Adrenal gland (tissue), 12 donors: ENCODE data around the gene TMEM201. TPM values are rescaled to one million over a fixed set of nuclear protein-coding genes. Genes with fewer than 3 reads are reported as not detected.

ENCODE experiments used
- DNase-seq, 7 donors: peaks; one replicate each; pipeline ENCODE4 v3.0.0-alpha.2; 2019 to 2020
- H3K27ac ChIP-seq, 5 donors: fragments of 200-600 bp; sonication (generic) in 4 of 5; 1 replicate in 3 of 5; 2 replicates in 2 of 5; pipeline versions ENCODE4 v1.5.1 to v1.8.0; 2016 to 2020; ENCODE audit warnings: mild to moderate bottlenecking in 1 of 5
- H3K27me3 ChIP-seq: fragments of 200-600 bp; 2 replicates; pipeline ENCODE4 v1.8.0; 2021
- H3K36me3 ChIP-seq, 2 donors: fragments of 200-600 bp; replicated peaks in 1 of 2; 1 replicate in 1 of 2; 2 replicates in 1 of 2; pipeline versions ENCODE4 v1.5.1 to v1.8.0; 2018 to 2022
- H3K4me1 ChIP-seq, 2 donors: fragments of 200-600 bp; replicated peaks in 1 of 2; 1 replicate in 1 of 2; 2 replicates in 1 of 2; pipeline versions ENCODE4 v1.5.1 to v1.8.0; 2018 to 2021
- H3K4me3 ChIP-seq, 4 donors: fragments of 200-600 bp; sonication (generic) in 3 of 4; one replicate each; pipeline ENCODE4 v1.5.1; 2016 to 2018
- H3K9me3 ChIP-seq, 3 donors: fragments of 200-600 bp; sonication (generic) in 1 of 3; replicated peaks in 1 of 3; 1 replicate in 2 of 3; 2 replicates in 1 of 3; pipeline versions ENCODE4 v1.5.1 to v1.8.0; 2016 to 2021
- CTCF ChIP-seq, 6 experiments: fragments of 450-650 bp in 4 of 6; fragments of 200-600 bp in 2 of 6; sonication (generic) in 1 of 6; IDR thresholded peaks; 1 replicate in 5 of 6; 2 replicates in 1 of 6; pipeline versions ENCODE4 v1.5.1 to v1.8.0; 2016 to 2021; ENCODE audit warnings: antibody characterized with exemption in 6 of 6, mild to moderate bottlenecking in 2 of 6, moderate library complexity in 1 of 6
- POLR2A ChIP-seq, 2 donors: fragments of 450-650 bp; IDR thresholded peaks; one replicate each; pipeline ENCODE4 v1.6.1; 2017; ENCODE audit warnings: antibody characterized with exemption in 2 of 2, mild to moderate bottlenecking in 2 of 2, moderate library complexity in 1 of 2
- WGBS, 4 donors: extraction: QIAGEN DNeasy Blood & Tissue Kit in 2 of 4; methylation state at CpG; one replicate each; pipeline versions ENCODE4 v1.1.5 to v1.1.7; 2013 to 2017; 5-methylcytosine and 5-hydroxymethylcytosine counted together
- intact Hi-C, 2 donors: fragments of 100-400 bp; cut with DNase I; formaldehyde crosslinking; loops; one replicate each; pipeline versions ENCODE4 v1.14.1 to v1.15.0; 2022 to 2023
- polyA plus RNA-seq, 3 donors: library from polyadenylated mRNA; stranded (reverse); fragments of 200-250 nt in 2 of 3; fragments of 350-450 nt in 1 of 3; fragmentation: Illumina TruSeq in 1 of 3; extraction: RNeasy Lipid Tissue Mini Kit (QIAGEN cat#74804) in 1 of 3; gene quantifications; one replicate each; pipeline ENCODE4 v1.2.3, GENCODE V29; 2013 to 2014
- total RNA-seq, 9 donors: library from RNA; depleted of rRNA in 4 of 9; stranded (reverse); fragments of >200 nt in 4 of 9; fragments of 120-200 nt in 1 of 9; fragmentation: NEBNext Ultra II Directional in 1 of 9; extraction: Animal tissue kit (Norgen Biotek cat#: 25700) in 1 of 9; gene quantifications; one replicate each; pipeline versions ENCODE4 v1.1.0 to v1.2.4, GENCODE V29; 2013 to 2023
- donor health status: healthy with polysubstance abuse.
- donor health status: Bipolar disorder and iron deficiency.
- donor health status: DM: yes; HTN: yes; CAD: no.
- donor health status: DM: no; HTN: no; CAD: no.
- donor health status: DM: no; HTN: no; CAD: no.
- donor health status: DM: yes; HTN: yes; CAD: no.

The TMEM201 gene
- total and polyA plus RNA-seq, 12 donors: 2.1 to 12.6 (median 9.5) TPM

GRCh38 chr1:9653210-9653490 is 64.4 kb downstream of the TMEM201 start:
- H3K4me1 ChIP-seq: peaks cover 0 to 8% of the 10 kb centered on the region in 2 donors
- peaks cover 29% of the 10 kb centered on the region for H3K27me3 ChIP-seq
- no peaks in the 10 kb centered on the region for H3K9me3 ChIP-seq
- intact Hi-C loops: no loop called here
- DNase-seq: no peak
- no peak for TF ChIP-seq POLR2A (IDR thresholded peaks at IDR 0.05)
- H3K4me3 ChIP-seq: peak overlapping the region in 1 of 4 donors; percentile 54
- H3K36me3 ChIP-seq: no peaks in the 10 kb centered on the region
- H3K27ac ChIP-seq: no peak overlapping the region
- 38 to 46% (median 40%) methylated on average over 8 to 11 of the region's 11 CpGs for WGBS, 4 donors

- no peak for DNase-seq
- Histone ChIP-seq H3K27me3 (peaks cover 29% of the 10 kb centered on the region), H3K9me3 (no peaks in the 10 kb centered on the region), H3K4me1 (peaks cover 0 to 8% of the 10 kb centered on the region in 2 donors), H3K4me3 (no peak overlapping the region), H3K27ac (peak overlapping the region in 2 of 5 donors; percentile 17 to 34), H3K36me3 (no peaks in the 10 kb centered on the region)
- intact Hi-C loops: no loop called here
- WGBS, 4 donors: 54 to 58% (median 57%) methylated on average over 8 to 10 of the region's 10 CpGs
- no peak for TF ChIP-seq CTCF (IDR thresholded peaks at IDR 0.05)
- no peak for TF ChIP-seq POLR2A (IDR thresholded peaks at IDR 0.05)
Measured at GRCh38 chr1:9653491-9654050, 64.9 kb downstream of the TMEM201 start.

GRCh38 chr1:9654051-9654833 is 65.5 kb downstream of the TMEM201 start:
- no peaks in the 10 kb centered on the region for H3K9me3 ChIP-seq
- H3K36me3 ChIP-seq: no peaks in the 10 kb centered on the region
- peaks cover 0 to 8% of the 10 kb centered on the region in 2 donors for H3K4me1 ChIP-seq
- intact Hi-C loops: no loop called here
- no peak for DNase-seq
- no peak overlapping the region for H3K4me3 ChIP-seq
- TF ChIP-seq CTCF (IDR thresholded peaks at IDR 0.05) (no peak), POLR2A (IDR thresholded peaks at IDR 0.05) (no peak)
- 66 to 78% (median 74%) methylated on average over 24 to 25 of the region's 25 CpGs for WGBS, 4 donors
- peak overlapping the region in 2 of 5 donors; percentile 17 to 34 for H3K27ac ChIP-seq
- H3K27me3 ChIP-seq: peaks cover 33% of the 10 kb centered on the region

- H3K9me3 ChIP-seq: no peaks in the 10 kb centered on the region
- intact Hi-C loops: no loop called here
- H3K4me3 ChIP-seq: no peak overlapping the region
- no peaks in the 10 kb centered on the region for H3K36me3 ChIP-seq
- H3K4me1 ChIP-seq: peaks cover 0 to 8% of the 10 kb centered on the region in 2 donors
- no peak for DNase-seq
- WGBS, 4 donors: 60 to 73% (median 64%) methylated on average over 16 of the region's 16 CpGs
- H3K27ac ChIP-seq: no peak overlapping the region
- H3K27me3 ChIP-seq: peaks cover 27% of the 10 kb centered on the region
- TF ChIP-seq POLR2A (IDR thresholded peaks at IDR 0.05) (no peak), CTCF (IDR thresholded peaks at IDR 0.05) (no peak)
Measured at GRCh38 chr1:9654834-9655723, 66.4 kb downstream of the TMEM201 start.
